ENCODE measurements around the gene PDE4D.

PDE4D gene

DNA sequence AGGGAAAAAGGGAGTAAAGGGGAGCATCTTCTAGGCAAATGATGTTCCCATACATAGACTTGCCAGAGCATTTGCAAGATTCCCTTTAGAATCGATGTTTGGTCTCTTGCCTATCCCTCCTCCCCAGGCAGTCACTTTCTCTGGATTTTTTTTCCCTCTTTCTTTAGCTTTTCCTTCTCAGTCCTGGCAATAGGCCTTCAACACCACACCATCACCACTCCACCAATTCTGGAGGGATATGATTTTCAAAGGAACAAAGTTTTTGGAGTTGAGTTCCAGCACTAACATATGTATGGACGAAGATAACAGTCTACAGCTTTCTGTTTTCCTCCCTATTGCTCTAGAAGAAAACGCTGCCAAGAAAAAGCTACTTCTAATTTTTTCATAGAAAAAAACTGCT lies 377.4 kb downstream of the PDE4D start:
- DNase-seq (ENCODE audit: low spot score): no peak
- TF ChIP-seq, protein P1, sequence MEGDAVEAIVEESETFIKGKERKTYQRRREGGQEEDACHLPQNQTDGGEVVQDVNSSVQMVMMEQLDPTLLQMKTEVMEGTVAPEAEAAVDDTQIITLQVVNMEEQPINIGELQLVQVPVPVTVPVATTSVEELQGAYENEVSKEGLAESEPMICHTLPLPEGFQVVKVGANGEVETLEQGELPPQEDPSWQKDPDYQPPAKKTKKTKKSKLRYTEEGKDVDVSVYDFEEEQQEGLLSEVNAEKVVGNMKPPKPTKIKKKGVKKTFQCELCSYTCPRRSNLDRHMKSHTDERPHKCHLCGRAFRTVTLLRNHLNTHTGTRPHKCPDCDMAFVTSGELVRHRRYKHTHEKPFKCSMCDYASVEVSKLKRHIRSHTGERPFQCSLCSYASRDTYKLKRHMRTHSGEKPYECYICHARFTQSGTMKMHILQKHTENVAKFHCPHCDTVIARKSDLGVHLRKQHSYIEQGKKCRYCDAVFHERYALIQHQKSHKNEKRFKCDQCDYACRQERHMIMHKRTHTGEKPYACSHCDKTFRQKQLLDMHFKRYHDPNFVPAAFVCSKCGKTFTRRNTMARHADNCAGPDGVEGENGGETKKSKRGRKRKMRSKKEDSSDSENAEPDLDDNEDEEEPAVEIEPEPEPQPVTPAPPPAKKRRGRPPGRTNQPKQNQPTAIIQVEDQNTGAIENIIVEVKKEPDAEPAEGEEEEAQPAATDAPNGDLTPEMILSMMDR (IDR thresholded peaks at IDR 0.05; ENCODE audit: extremely low read depth, missing control alignments): no peak

DNA sequence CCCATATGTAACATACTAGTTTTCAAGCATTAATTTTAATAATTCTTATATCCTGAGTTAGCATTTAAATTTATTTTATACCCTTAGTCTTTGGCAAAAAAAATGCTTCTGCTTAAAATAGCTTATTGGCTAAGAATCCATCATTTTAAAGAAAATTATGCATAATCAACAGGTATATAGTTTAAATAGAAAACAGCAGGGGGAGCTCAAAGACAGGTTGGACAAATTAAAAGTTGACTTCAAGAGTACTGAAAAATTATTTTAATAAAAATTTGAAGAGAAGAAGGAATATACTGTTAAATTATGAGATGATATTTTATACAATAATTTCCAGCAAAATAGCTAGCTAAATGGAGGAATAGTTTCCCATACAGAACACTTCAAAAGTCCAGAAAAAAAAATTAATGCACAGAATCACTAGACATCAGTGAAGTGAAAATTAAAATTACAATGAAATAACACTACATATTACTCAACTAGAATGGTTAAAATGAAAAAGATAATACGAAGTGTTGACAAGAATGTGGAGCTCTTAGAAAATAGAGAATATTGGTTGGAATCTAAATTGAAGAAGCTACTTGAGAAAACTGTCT lies 387.1 kb downstream of the PDE4D start:
- DNase-seq (ENCODE audit: low spot score): no peak
- TF ChIP-seq, protein P1 (IDR thresholded peaks at IDR 0.05; ENCODE audit: extremely low read depth, missing control alignments): no peak

DNA sequence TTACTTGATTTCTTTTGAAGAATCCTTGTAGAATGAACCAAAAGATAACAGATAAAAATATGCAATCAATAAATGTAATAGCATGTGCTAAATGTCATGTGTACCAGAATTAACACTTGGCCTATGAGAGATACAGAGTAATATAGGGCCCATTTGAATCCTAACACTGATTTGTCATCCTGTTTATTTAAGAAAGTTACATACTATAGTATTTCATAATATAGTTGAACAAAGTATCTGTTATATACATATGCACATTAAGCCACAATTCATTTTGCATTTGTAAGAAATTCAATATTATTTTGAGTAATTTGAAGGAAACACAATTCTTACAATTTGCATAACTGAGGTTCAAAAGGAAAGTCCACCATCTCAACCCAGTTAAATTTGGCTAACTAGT lies 389.5 kb downstream of the PDE4D start:
- TF ChIP-seq, protein P1 (IDR thresholded peaks at IDR 0.05; ENCODE audit: extremely low read depth, missing control alignments): no peak
- no peak for DNase-seq (ENCODE audit: low spot score)

- DNase-seq (ENCODE audit: low spot score): no peak
- TF ChIP-seq, protein P1 (IDR thresholded peaks at IDR 0.05; ENCODE audit: extremely low read depth, missing control alignments): no peak
Observed at GRCh38 chr5:59503220-59503619, 390.3 kb downstream of the PDE4D start.

DNA sequence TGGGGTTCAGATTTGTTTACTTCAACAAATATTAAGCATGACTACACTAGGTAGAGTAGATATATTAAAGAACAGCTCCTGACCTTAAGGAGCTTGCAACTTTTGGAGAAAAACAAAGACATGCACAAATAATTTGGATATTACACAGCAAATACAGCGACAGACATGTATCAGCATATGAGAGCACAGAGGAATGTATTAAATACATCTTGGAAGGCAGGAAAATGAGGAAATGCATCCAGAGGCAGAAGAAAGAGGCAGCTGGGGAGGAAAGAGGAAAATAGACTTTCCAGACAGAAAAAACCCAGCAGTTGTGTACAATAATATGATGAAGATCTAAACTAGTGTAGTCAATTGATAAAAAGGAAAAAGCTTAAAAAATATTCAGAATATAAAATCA lies 392.2 kb downstream of the PDE4D start:
- TF ChIP-seq, protein P1 (IDR thresholded peaks at IDR 0.05; ENCODE audit: extremely low read depth, missing control alignments): no peak
- no peak for DNase-seq (ENCODE audit: low spot score)

DNA sequence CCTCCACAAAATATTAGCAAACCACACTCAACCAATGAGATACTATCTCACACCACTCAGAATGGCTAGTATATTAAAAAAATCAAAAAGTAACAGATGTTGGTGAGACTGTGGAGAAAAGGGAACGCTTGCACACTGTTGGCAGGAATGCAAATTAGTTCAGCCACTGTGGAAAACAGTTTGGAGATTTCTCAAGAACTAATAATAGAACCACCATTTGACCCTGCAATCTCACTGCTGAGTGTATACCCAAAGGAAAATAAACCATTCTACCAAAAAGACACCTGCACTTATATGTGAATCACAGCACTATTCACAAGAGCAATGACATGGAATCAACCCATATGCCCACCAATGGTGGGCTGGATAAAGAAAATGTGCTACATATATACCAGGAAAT lies 393.5 kb downstream of the PDE4D start:
- no peak for DNase-seq (ENCODE audit: low spot score)
- TF ChIP-seq, protein P1 (IDR thresholded peaks at IDR 0.05; ENCODE audit: extremely low read depth, missing control alignments): no peak

GRCh38 chr5:59497207-59497606 lies 396.3 kb downstream of the PDE4D start:
- TF ChIP-seq, protein P1 (IDR thresholded peaks at IDR 0.05; ENCODE audit: extremely low read depth, missing control alignments): no peak
- DNase-seq (ENCODE audit: low spot score): no peak

All from GM20000 (cell line).